K562 (cell line): ENCODE results near the gene ADARB2. TPM values are rescaled to one million over a fixed set of nuclear protein-coding genes. Genes with fewer than 3 reads are reported as not detected.

Experiments used
- ATAC-seq: fragments of 200-7000 bp; cut with Tn5 transposase; 3 replicates; pipeline ENCODE4 v1.9.1; 2020; ENCODE audit warnings: moderate library complexity
- BruUV-seq: library from RNA; stranded (reverse); fragments of 400-500 nt; replicated peaks from 2 replicates; lab custom pipeline; 2021; lab: Mats Ljungman, UMichigan
- CTCF ChIA-PET: fragments of 300-600 bp; formaldehyde crosslinking; extraction: SDS; loops from one replicate; lab custom pipeline; 2021; ENCODE audit warnings: low intra/inter-chr PET ratio; lab: Yijun Ruan, JAX
- POLR2A ChIA-PET: fragments of 300-600, 350-650 bp; sonication (Branson Sonifier 250); formaldehyde crosslinking; extraction: SDS; loops from one replicate; lab custom pipeline; 2021; ENCODE audit warnings: antibody characterized with exemption, inconsistent platforms; lab: Yijun Ruan, JAX
- DNase-seq, 4 experiments: peaks; one replicate each; pipeline versions ENCODE4 v3.0.0 to v3.0.0-alpha.2; 2011 to 2018; ENCODE audit warnings: low spot score in 3 of 4, mixed read lengths in 3 of 4; ENCODE audit errors: extremely low read depth in 1 of 4
- FAIRE-seq: peaks from 2 replicates; lab custom pipeline; 2011; peaks lifted over from hg19 to GRCh38; lab: Jason Lieb, UNC
- H2AFZ ChIP-seq: 2 replicates; pipeline ENCODE4 v1.6.0; 2011; ENCODE audit warnings: low read depth, low read length, control low read depth, inconsistent platforms
- H3K27ac ChIP-seq: fragments of 200-600 bp; 3 replicates; pipeline ENCODE4 v1.8.0; 2011; ENCODE audit warnings: low read depth, mild to moderate bottlenecking, control low read depth, inconsistent platforms, low read length, moderate library complexity, mixed read lengths; ENCODE audit errors: extremely low read depth
- H3K27me3 ChIP-seq, 2 experiments: fragments of 300-600 bp in 1 of 2; 2 replicates in 1 of 2; 3 replicates in 1 of 2; pipeline versions ENCODE4 v1.6.0 to v1.8.0; 2011; ENCODE audit warnings: inconsistent platforms in 2 of 2, low read length in 2 of 2, mild to moderate bottlenecking in 1 of 2, mixed read lengths in 1 of 2, moderate library complexity in 1 of 2; ENCODE audit not compliant: control insufficient read depth in 2 of 2, insufficient read depth in 2 of 2
- H3K36me3 ChIP-seq: fragments of 300-600 bp; 3 replicates; pipeline ENCODE4 v1.8.0; 2011; ENCODE audit warnings: mild to moderate bottlenecking, low read length, inconsistent platforms; ENCODE audit not compliant: control insufficient read depth, insufficient read depth
- H3K4me1 ChIP-seq, 2 experiments: fragments of 200-600 bp in 1 of 2; replicated peaks in 1 of 2; 2 replicates in 1 of 2; 3 replicates in 1 of 2; pipeline versions ENCODE4 v1.5.1 to v1.8.0; 2011; ENCODE audit warnings: inconsistent platforms in 2 of 2, low read length in 2 of 2, mild to moderate bottlenecking in 1 of 2, mixed read lengths in 1 of 2, moderate library complexity in 1 of 2; ENCODE audit not compliant: control insufficient read depth in 2 of 2, insufficient read depth in 2 of 2
- H3K4me2 ChIP-seq: 2 replicates; pipeline ENCODE4 v1.6.1; 2011; ENCODE audit warnings: low read length, control low read depth, inconsistent platforms, mixed read lengths; ENCODE audit not compliant: insufficient read depth
- H3K4me3 ChIP-seq: fragments of 200-600 bp; sonication (generic), shearing (Covaris generic); 2 replicates; pipeline ENCODE4 v1.5.1; 2016; ENCODE audit warnings: control low read depth, inconsistent platforms
- H3K79me2 ChIP-seq: fragments of 200-600 bp; 3 replicates; pipeline ENCODE4 v1.8.0; 2011; ENCODE audit warnings: low read length, inconsistent platforms; ENCODE audit not compliant: control insufficient read depth, insufficient read depth
- H3K9ac ChIP-seq, 2 experiments: 2 replicates each; pipeline versions ENCODE4 v1.6.0 to v1.6.1; 2011; ENCODE audit warnings: low read depth in 2 of 2, low read length in 2 of 2, control low read depth in 1 of 2, inconsistent platforms in 1 of 2, mild to moderate bottlenecking in 1 of 2, mixed read lengths in 1 of 2; ENCODE audit not compliant: insufficient read depth in 1 of 2
- H3K9me1 ChIP-seq: one replicate; pipeline ENCODE4 v1.6.0; 2011; ENCODE audit warnings: inconsistent platforms, mild to moderate bottlenecking, low read length, moderate library complexity; ENCODE audit not compliant: control insufficient read depth, insufficient read depth
- H3K9me3 ChIP-seq: replicated peaks from 2 replicates; pipeline ENCODE4 v1.5.1; 2011; ENCODE audit warnings: low read depth, low read length, inconsistent platforms; ENCODE audit not compliant: control insufficient read depth, insufficient read depth
- H4K20me1 ChIP-seq: replicated peaks from 2 replicates; pipeline ENCODE4 v1.6.1; 2011; ENCODE audit warnings: low read length, inconsistent platforms, mixed read lengths; ENCODE audit not compliant: control insufficient read depth, insufficient read depth
- CBX8 ChIP-seq: fragments of 200-600 bp; sonication (generic); IDR thresholded peaks from 2 replicates; pipeline ENCODE4 v1.6.1; 2012; ENCODE audit warnings: borderline replicate concordance, mixed run types, low read depth, mild to moderate bottlenecking, moderate library complexity, mixed read lengths, low read length, control low read depth, inconsistent platforms; ENCODE audit not compliant: poor library complexity, severe bottlenecking; ENCODE audit errors: extremely low read depth
- MAFF ChIP-seq: IDR thresholded peaks from 2 replicates; pipeline ENCODE4 v1.6.1; 2012; ENCODE audit warnings: low read length, improper control_type of control experiment
- MTA1 ChIP-seq: fragments of 450-650 bp; IDR thresholded peaks from 2 replicates; pipeline ENCODE4 v1.6.1; 2017; ENCODE audit warnings: borderline replicate concordance
- MXD1 ChIP-seq: fragments of 250-450 bp; sonication (Bioruptor Pico); IDR thresholded peaks from 2 replicates; pipeline ENCODE4 v1.8.0; 2021; ENCODE audit warnings: borderline replicate concordance, mild to moderate bottlenecking, moderate library complexity; ENCODE audit not compliant: poor library complexity, severe bottlenecking
- PCBP2 ChIP-seq: fragments of 200-400 bp; formaldehyde crosslinking; IDR thresholded peaks from 2 replicates; pipeline ENCODE4 v1.6.1; 2018; ENCODE audit warnings: low read length, low read depth, mild to moderate bottlenecking, moderate library complexity; ENCODE audit not compliant: poor library complexity, severe bottlenecking
- USF1 ChIP-seq: sonication (generic); formaldehyde crosslinking; IDR thresholded peaks from 2 replicates; pipeline ENCODE4 v1.9.0; 2022; ENCODE audit warnings: mild to moderate bottlenecking, missing genetic modification reagents
- ZEB2 ChIP-seq: fragments of 450-650 bp; IDR thresholded peaks from 2 replicates; pipeline ENCODE4 v1.6.1; 2016
- ZNF134 ChIP-seq: fragments of 250-450 bp; sonication (Bioruptor Pico); conservative IDR thresholded peaks from 2 replicates; pipeline ENCODE4 v1.4.0; 2020
- ZNF24 ChIP-seq: fragments of 450-650 bp; IDR thresholded peaks from 2 replicates; pipeline ENCODE4 v1.6.1; 2016
- ZNF253 ChIP-seq: fragments of 250-450 bp; sonication (Bioruptor Pico); conservative IDR thresholded peaks from 2 replicates; pipeline ENCODE4 v1.6.1; 2021; ENCODE audit warnings: mild to moderate bottlenecking
- ZNF586 ChIP-seq: fragments of 450-650 bp; formaldehyde crosslinking; conservative IDR thresholded peaks from 2 replicates; pipeline ENCODE4 v1.4.0; 2020; ENCODE audit warnings: mild to moderate bottlenecking, moderate library complexity
- whole genome bisulfite sequencing: fragments of 100-300 bp; shearing (Covaris generic); methylation state at CpG from one replicate; pipeline ENCODE4 v1.1.6; 2016; ENCODE audit warnings: low coverage, mixed read lengths; ENCODE audit not compliant: insufficient coverage; ENCODE audit errors: missing lambda C conversion rate; 5-methylcytosine and 5-hydroxymethylcytosine counted together
- in situ Hi-C: fragments of 300-500 bp; cut with MboI; formaldehyde crosslinking; loops from 4 replicates; pipeline ENCODE4 v1.15.0; 2018; ENCODE audit warnings: inconsistent platforms, mixed read lengths
- intact Hi-C: fragments of 100-400 bp; cut with micrococcal nuclease; formaldehyde crosslinking; loops from 2 replicates; pipeline ENCODE4 v1.14.2; 2022
- polyA plus RNA-seq, 8 experiments: library from polyadenylated mRNA; depleted of rRNA in 4 of 8; stranded (reverse) in 5 of 8; unstranded in 3 of 8; fragments of >200 nt; fragmentation: Nextera tagmentation in 2 of 8; fragmentation: Illumina TruSeq in 1 of 8; extraction: Ambion mirVana in 2 of 8; extraction: Trizol in 1 of 8; gene quantifications; 2 replicates each; pipeline versions ENCODE4 v1.2.1 to v1.2.3, GENCODE V29; 2011 to 2014; ENCODE audit warnings: inconsistent platforms in 1 of 8, missing spikeins in 1 of 8
- total RNA-seq, 7 experiments: library from RNA; depleted of rRNA in 6 of 7; stranded (reverse); fragments of >200 nt in 6 of 7; fragmentation: Illumina TruSeq in 2 of 7; extraction: Trizol in 2 of 7; gene quantifications; 2 replicates each; pipeline versions ENCODE4 v1.2.1 to v1.2.3, GENCODE V29; 2011 to 2021; ENCODE audit warnings: low replicate concordance in 1 of 7
- TF ChIP-seq, protein P1 (sequence below): fragments of 450-650 bp; formaldehyde crosslinking; IDR thresholded peaks from 2 replicates; pipeline ENCODE4 v1.4.0; 2022; ENCODE audit warnings: missing genetic modification characterization

Gene ADARB2
- total and polyA plus RNA-seq, 9 of the 15 experiments (the other 6 are each of a cell fraction or from before 2014, with no cell fraction given), result not detected

DNA sequence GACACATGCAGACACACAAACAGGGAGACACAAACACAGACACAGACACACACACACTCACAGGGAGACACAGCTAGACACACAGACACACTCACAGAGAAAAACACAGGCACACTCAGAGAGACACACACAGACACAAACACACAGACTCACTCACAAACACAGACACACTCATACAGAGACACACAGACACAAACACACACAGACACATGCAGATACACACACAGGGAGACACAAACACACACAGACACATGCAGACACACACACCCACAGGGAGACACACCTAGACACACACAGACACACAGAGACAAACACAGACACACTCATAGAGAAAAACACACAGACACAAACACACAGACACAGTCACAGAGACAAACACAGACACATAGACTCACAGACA, 67.9 kb downstream of the ADARB2 start:
- Histone ChIP-seq H2AFZ (no peak overlapping the region), H4K20me1 (peaks cover 4% of the 10 kb centered on the region), H3K4me2 (no peak overlapping the region), H3K27me3 (peaks cover 16 to 70% of the 10 kb centered on the region in 2 experiments; a peak in 4 of 5 replicates), H3K9ac (no peak overlapping the region), H3K79me2 (no peaks in the 10 kb centered on the region), H3K36me3 (no peaks in the 10 kb centered on the region), H3K9me1 (no peaks in the 10 kb centered on the region), H3K4me1 (no peaks in the 10 kb centered on the region), H3K27ac (no peak overlapping the region), H3K4me3 (no peak overlapping the region), H3K9me3 (no peaks in the 10 kb centered on the region)
- DNase-seq (no peak), FAIRE-seq (peak; percentile 15), ATAC-seq (no peak)
- TF ChIP-seq ZNF586 (CRISPR knock-in tag), result no peak
- TF ChIP-seq, protein P1, sequence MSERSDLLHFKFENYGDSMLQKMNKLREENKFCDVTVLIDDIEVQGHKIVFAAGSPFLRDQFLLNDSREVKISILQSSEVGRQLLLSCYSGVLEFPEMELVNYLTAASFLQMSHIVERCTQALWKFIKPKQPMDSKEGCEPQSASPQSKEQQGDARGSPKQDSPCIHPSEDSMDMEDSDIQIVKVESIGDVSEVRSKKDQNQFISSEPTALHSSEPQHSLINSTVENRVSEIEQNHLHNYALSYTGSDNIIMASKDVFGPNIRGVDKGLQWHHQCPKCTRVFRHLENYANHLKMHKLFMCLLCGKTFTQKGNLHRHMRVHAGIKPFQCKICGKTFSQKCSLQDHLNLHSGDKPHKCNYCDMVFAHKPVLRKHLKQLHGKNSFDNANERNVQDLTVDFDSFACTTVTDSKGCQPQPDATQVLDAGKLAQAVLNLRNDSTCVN (CRISPR knock-in tag), result 0 out of 2 replicates have a peak, but pooled peaks have one; percentile 14
- intact Hi-C loops (no loop called here), in situ Hi-C loops (no loop called here)
- ChIA-PET CTCF (no interaction called here), POLR2A (no interaction called here)
- BruUV-seq, result no TSS peak

DNA sequence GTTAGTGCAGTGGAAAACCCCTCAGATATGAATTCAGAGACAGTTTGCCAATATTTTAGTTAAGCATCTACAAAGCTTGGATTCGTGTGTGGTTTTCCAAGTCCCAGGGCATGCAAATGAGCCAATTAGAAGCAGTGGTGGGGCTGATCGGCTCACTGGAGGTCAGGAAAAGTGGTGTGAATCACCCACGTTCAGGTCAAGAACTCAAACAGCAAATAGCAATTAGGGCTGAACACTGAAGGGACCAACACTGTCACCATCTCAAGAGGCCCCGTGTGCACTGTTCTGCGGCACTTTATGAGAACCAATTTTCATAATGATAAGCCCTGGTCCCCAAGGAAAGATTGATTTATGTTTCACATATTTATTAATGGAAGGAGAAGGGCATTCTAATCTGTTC, 68.9 kb downstream of the ADARB2 start:
- 0% methylated on average over 5 of the region's 5 CpGs for WGBS
- no peak overlapping the region for H3K4me3 ChIP-seq
- no peak for FAIRE-seq
- TF ChIP-seq MTA1 (no peak), ZNF134 (CRISPR knock-in tag) (no peak), MXD1 (CRISPR knock-in tag) (no peak), PCBP2 (no peak), ZNF24 (no peak), ZEB2 (no peak), MAFF (no peak), USF1 (no peak), ZNF253 (CRISPR knock-in tag) (no peak), CBX8 (no peak)

More for the DNA sequence above, 68.9 kb downstream of the ADARB2 start:
- DNase-seq (no peak), ATAC-seq (no peak)
- Histone ChIP-seq H3K79me2 (no peaks in the 10 kb centered on the region), H4K20me1 (peaks cover 4% of the 10 kb centered on the region; the same call in 1 of the 2 replicates), H3K36me3 (no peaks in the 10 kb centered on the region), H3K4me1 (no peaks in the 10 kb centered on the region), H3K4me2 (no peak overlapping the region), H2AFZ (no peak overlapping the region), H3K27me3 (peaks cover 16 to 70% of the 10 kb centered on the region in 2 experiments; a peak in 4 of 5 replicates), H3K9me3 (no peaks in the 10 kb centered on the region), H3K27ac (no peak overlapping the region), H3K9me1 (no peaks in the 10 kb centered on the region), H3K9ac (no peak overlapping the region)
- ChIA-PET POLR2A (no interaction called here), CTCF (no interaction called here)
- in situ Hi-C loops (no loop called here), intact Hi-C loops (no loop called here)
- no TSS peak for BruUV-seq
